ENCODE data around the gene METRN.
A peak's percentile ranks its signal among the peaks of the same experiment; 100 is the strongest.
"Not testable (repeated sequence)": the region's sequence is repeated elsewhere in the genome, so short reads cannot be mapped to it uniquely, and the experiment has no call there.

Gene METRN

DNA sequence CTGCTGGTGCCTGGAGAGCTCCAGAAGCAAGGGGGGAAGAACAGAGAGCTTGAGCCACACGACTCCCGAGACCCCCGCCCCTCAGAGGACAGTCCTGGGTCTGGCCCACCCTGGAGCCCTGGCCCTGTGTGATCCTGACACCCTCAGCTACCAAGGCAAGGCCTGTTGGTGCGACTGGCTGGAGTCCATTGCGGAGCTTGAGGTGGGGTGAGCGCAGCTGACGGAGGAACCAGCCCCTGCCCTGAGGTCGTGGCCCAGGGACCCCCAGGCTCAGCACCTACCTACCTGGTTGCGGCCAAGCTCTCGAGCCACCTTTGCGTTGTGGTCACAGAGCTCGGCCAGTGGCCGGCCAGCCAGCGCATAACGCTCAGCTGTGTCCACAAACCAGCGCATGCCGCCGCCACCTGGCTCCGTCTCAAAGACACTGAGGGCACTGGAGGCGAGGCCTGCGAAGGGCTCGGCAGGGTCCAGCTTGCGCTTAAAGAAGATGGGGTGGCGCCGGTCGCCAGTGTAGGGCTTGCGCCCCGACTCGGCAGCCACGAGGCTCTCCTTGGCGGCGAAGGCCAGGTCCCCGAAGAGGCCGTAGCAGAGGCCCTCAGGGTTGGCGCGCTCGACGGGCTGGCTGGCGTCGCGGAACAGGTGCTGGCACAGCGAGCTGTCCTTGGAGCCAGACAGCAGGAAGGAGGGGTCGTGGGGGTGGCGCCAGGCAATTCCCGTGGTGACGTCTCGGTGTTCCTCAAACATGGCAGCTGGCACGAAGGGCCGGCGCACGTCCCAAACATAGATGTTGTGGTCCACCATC lies 28.3 kb upstream of the METRN start:
- in situ Hi-C loops (cut with HindIII; ENCODE audit: low pct_ligation_motif_present, low pct_unique_long_range_greater_than_20kb, low sequenced_read_pairs), result no loop called here
- DNase-seq, result no peak

DNA sequence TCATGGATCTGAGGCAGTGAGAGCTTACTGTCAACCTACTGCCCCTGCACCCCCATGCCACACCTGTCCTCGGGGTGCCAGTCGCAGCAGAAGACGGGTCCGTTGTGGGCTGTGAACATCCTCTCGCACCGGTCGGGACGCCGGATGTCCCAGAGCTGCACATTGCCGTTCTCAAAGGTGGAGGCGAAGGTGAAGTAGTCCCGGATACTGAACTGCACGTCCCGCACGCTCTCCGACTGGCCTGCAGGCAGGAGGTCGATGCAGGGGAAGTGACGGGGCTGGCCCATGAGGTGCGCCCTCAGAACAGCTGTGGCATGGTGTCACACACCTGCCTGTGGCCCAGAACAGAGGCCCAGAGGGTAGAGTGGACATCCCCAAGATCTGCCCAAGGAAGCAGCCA lies 27.4 kb upstream of the METRN start:
- in situ Hi-C loops (cut with HindIII; ENCODE audit: low pct_ligation_motif_present, low pct_unique_long_range_greater_than_20kb, low sequenced_read_pairs), result no loop called here
- DNase-seq, result no peak

DNA sequence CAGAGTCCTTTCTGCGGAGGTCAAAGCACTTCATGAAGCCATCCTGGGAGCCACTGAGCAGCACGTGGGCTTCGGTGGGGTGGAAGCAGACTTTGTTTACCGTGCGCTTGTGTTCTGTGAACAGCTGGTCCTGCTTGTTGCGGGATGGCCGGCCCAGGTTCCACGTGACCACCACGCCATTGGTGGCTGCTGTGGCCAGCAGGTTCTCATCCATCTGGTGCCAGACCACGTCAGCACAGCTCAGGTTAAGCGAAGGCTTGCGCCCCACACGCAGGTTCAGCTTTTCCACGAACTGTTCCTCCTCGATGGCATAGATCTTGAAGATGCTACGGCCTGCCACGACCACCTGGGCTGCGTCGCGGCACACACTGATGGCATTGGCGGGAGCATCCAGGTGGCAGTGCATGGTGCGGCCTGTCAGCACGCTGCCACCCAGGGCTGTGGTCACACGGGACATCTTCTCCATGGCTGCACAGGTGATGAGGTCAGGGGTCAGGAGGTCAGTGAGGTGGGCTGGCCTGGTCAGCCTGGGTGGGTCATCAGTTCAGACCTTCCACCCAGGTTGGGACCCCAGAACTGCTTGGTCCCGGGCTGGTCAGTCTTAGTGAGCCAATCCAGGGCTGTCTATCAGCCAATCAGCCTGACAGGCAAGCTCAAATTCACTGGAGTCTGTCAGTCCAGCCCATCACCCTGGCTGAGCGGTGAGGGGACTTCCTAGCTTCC lies 25.6 kb upstream of the METRN start:
- in situ Hi-C loops (cut with HindIII; ENCODE audit: low pct_ligation_motif_present, low pct_unique_long_range_greater_than_20kb, low sequenced_read_pairs), result no loop called here
- no peak for DNase-seq

DNA sequence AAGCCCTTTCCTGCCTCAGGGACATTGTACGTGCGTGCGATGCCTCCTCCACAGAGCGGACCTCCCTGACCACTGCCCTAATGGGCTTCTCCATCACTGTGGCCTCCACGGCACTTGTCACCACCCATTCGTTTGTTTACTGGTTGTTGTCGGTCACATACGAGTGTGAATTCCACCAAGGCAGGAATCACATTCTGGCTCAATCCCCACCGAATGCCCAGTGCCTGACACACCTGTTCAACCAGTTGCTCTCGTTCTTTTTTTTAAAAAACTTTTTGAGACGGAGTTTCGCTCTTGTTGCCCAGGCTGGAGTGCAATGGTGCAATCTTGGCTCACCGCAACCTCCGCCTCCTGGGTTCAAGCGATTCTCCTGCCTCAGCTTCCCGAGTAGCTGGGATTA lies 23.7 kb upstream of the METRN start:
- in situ Hi-C loops (cut with HindIII; ENCODE audit: low pct_ligation_motif_present, low pct_unique_long_range_greater_than_20kb, low sequenced_read_pairs); DNase-seq: not testable (repeated sequence)

DNA sequence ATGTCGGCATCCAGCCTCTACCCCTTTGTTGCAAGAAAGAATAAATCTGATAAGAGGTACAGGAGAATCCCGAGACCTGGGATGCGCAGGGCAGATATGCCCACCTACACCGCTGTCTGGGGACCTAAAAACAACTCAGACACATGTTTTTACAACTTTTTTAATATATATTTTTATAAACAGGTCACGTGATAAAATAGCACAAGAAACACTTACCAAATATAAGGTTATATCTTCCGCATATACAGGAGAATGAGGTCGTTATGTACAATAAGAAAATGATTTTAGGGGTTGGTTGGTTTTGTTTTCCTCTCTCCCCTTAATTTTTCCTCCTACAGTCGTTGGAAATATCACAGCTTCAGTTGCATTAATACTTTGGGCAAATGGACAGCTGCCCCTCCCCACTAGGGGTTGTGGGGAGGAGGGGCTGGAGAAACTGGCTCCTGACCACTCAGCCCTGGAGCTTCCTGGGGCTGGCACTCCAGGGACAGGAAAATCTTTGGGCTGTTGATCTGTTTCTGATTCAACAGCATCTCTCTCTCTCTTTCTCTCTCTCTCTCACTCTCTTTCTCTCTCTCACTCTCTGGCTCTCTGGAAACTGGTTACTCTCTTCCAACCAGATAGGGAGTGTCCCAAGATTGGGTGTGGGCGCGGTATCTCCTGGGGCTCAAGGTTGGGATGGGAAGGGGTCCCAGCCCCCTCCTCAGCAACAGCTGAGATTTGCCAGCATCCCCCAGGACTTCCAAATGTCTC lies 22.4 kb upstream of the METRN start:
- no peak for DNase-seq
- in situ Hi-C loops (cut with HindIII; ENCODE audit: low pct_ligation_motif_present, low pct_unique_long_range_greater_than_20kb, low sequenced_read_pairs), result no loop called here

DNA sequence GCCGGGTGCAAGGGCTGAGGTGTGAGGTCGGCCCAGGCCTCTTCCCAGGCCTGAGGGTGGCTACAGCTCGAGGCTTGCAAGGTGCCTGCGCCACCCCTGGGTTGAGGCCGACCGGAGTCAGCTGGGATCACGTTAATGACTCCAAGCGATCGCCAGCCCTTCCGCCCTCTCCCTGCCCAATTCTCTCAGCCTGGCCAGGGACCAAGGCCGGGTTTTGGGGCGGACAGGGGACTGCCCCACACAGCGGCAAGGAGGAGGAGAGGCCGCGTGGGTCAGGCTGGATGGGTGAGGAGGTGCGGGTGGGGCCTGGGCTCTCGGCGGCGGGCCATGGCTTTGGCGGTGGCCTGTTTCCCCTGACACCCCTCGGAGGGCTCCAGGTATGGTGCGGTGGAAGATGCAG lies 21.6 kb upstream of the METRN start:
- no peak for DNase-seq
- in situ Hi-C loops (cut with HindIII; ENCODE audit: low pct_ligation_motif_present, low pct_unique_long_range_greater_than_20kb, low sequenced_read_pairs), result no loop called here

DNA sequence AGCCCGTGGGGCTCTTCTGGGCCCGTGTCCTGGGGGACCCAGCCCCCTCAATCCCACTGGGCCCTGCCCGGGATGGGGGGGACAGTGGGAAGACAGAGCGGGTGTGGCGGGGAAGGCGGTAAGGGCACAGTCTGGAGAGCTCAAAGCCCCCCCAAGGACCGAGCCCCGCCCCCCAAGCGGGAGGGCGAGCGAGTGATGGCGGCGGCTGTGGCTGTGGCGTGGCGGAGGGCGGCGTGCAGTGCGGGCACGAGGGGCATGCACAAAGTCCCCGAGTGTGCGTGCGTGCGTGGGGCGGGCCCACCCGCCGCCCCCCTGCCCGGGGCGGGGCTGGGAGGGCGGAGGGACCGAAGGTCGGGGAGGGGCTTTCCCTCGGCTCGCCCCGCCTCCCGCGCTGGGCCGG lies 21.2 kb upstream of the METRN start:
- in situ Hi-C loops (cut with HindIII; ENCODE audit: low pct_ligation_motif_present, low pct_unique_long_range_greater_than_20kb, low sequenced_read_pairs), result no loop called here
- no peak for DNase-seq

DNA sequence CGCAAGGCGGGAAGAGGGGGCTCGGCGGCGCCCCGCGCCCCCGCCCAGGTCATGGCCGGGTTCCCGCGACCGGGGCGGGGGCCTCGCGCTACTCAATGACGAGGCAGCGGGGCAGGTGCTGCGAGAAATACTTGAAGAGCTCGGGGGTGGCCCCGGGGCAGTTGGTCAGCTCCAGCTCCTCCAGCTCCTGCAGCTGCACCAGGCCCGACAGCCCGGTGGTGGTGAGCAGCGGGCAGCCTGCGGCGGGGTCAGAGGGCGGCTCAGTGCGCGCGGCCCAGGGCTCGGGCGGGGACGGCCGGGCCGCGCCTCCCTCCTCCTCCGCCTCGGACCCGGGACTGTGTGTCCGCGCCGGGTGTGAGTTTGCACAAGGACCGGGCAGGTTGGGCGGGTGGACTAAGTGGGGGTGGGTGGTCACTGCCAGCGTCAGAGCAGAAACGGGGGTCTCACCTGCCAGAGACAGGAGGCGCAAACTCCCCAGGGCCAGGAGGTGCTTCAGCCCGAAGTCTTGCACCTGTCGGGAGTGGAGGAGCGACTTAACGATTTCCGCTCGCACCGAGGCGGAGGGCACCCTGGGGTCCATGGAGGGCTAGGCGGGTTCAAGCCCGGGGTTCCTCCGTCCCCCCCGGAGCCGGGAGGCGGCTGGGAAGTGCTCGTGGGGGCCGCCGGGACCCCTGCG lies 20.6 kb upstream of the METRN start:
- DNase-seq, result no peak
- in situ Hi-C loops (cut with HindIII; ENCODE audit: low pct_ligation_motif_present, low pct_unique_long_range_greater_than_20kb, low sequenced_read_pairs), result no loop called here

DNA sequence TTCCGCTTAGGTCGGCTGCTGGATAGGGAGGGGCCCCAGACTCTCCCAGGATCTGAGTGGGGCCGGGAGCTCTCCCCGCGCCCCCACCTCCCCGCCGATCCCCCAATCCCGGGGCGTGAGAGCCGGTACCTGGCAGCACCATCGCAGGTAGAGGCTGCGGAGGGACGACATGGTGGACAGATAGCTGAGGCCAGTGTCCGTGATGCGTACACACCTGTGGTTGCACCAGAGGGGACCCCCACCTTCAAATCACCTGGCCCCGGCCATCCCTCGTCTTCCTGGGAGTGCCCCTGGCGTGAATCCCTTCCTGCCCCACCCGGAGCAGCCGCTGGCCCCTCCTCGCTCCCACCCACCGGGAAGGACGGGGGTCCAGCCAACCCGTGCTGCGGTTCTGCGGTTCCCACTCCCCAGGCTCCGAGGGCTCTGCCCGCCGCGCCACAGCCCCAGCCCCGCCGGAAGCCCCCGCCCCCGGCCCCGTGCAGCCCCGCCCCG lies 20.0 kb upstream of the METRN start:
- in situ Hi-C loops (cut with HindIII; ENCODE audit: low pct_ligation_motif_present, low pct_unique_long_range_greater_than_20kb, low sequenced_read_pairs), result no loop called here
- no peak for DNase-seq

DNA sequence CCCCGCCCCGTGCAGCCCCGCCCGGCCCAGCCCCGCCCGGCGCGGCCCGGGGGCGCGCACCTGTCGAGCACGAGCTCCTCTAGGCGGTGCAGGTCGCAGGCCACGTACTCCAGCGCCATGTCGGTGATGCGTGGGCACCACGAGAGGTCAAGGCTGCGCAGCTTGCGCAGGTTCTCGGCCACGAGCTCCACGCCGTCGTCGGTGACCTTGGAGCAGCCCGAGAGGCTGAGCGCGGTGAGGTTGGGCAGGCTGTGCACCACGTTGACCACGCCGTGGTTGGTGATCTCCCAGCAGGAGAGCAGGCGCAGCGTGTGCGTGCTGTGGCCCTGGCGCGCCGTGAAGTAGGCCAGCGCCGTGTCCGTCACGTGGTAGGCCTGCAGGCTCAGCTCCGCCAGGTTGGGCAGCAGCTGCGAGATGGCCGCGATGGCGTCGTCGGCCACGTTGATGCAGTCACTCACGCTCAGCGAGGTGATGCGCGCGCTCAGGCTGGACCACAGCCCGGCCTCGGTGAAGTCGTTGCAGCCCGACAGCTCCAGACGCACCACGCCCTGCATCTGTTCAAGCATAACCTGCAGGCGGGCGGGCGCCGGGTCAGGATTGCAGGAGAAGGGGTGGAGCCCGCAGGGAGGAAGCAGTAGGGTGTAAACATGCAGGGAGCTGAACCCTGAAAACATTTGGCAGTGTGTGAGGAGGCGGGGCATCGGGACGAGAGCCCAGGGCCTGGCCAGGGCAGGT lies 19.4 kb upstream of the METRN start:
- in situ Hi-C loops (cut with HindIII; ENCODE audit: low pct_ligation_motif_present, low pct_unique_long_range_greater_than_20kb, low sequenced_read_pairs), result no loop called here

DNA sequence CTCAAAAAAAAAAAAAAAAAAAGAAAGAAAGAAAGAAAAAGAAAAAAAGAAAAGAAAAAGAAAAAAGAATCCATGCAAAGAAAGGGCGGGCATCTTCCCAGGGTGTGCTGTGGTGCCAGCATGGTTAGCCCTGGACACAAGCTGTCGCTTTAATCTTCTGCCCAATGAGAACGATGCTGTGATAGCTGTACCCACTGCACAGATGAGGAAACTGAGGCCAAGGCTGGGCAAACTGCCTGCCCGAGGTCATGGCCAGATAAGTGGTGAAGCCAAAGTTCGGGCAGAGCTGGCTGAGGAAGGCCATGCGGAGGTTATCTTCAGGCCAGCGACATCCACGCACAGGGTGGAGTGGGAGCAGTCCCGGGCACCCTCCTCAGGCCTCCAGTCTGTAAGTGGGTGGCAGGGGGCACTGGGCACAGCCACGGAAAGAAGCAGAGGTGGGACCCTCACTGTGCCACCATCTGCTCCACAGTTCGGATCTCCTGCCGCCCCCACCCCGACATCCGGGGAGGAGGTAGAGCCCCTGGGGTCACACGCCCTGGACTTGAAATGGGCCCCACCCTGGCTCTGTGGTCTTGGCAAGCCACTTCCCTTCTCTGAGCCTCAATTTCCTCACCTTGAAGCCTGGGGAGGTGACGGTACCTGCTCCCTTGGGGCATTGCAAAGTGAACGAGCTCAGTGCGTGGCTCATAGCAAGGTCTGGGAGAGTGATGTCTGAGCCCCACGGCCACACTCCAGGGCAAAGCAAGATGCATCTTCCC lies 15.8 kb upstream of the METRN start:
- in situ Hi-C loops (cut with HindIII; ENCODE audit: low pct_ligation_motif_present, low pct_unique_long_range_greater_than_20kb, low sequenced_read_pairs), result no loop called here
- DNase-seq, result no peak

More for the DNA sequence above, 19.4 kb upstream of the METRN start:
- DNase-seq, result peak; percentile 86

DNA sequence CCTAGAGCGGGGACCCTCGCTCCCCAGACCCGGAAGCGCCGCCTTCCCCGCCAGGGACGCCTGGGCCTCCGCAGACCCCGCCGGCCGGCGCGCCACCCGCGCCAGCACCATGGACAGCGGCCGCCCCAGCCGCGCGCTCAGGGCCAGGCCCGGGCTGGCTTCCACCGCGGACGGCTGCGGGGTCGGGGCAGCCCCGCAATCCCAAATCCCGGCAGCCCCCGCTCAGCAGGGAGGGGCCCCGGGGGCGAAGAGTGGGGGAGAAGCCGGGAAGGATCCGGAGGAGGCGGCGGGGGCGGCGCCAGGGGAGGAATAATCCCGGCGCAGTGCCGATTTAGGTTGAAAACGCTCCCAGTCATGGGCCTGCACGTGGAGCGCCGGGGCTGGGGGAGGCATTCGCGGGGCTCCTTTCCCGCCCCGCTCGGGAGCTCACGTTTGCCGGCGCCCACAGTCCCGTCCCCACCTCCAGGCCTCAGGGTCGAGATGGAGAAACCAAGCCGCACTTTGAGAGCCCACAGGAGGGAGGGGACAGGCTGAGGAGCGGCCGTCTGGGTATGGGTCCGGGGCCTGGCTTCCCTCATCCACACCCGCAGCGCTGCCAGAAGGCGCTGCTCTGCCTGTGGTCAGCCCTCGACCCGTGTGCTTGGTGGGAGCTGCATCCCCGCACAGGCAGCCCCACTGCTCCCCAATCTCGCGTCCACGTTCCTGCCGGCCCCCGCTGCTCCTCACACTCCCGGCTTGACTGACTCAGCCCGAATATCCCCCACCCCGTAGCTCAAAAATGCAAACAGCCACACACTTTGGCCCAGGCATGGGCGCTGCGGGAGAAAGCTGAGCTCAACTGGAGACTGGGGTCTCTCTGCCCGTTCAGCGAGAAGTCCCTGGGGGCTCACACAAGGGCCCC lies 14.0 kb upstream of the METRN start:
- DNase-seq, result peak; percentile 52
- in situ Hi-C loops (cut with HindIII; ENCODE audit: low pct_ligation_motif_present, low pct_unique_long_range_greater_than_20kb, low sequenced_read_pairs), result no loop called here

DNA sequence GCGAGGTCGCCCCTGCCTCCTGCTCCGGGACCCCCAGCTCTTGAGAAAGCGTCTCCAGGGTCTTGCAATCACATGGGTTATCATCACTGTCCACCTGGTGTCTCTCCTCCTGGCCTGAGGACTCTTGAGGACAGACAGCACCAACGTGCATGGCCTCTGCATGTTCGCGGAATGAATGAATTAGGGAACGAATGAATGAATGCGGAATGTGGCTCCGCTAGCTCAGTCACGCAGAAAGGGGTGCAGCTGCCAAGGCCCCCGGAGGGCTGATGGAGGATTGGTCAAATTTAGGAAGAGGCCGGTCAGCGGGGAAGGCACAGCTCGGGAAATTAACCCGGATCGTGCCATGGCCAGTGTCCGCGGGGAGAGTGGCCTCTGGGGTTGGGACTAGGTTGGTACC lies 12.6 kb upstream of the METRN start:
- DNase-seq, result no peak
- in situ Hi-C loops (cut with HindIII; ENCODE audit: low pct_ligation_motif_present, low pct_unique_long_range_greater_than_20kb, low sequenced_read_pairs), result no loop called here

DNA sequence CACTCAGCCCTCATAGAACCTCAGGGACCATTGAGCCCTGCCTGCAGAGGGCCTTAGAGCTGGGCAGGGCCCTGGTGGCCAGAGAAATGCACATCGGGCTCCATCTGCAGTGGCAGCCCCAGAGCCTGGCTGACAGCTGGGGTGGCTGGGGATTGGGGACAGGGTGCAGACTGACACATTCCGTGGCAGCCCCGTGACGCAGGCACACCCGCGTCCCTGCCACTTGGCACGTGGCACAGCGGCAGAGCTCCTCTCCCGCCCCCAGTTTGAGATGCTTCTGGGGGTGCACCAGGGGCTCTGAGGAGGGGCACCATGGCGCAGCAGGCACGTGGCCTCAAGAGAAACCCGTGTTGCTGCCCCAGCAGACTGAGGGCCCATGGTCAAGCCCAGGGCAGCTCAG lies 11.5 kb upstream of the METRN start:
- in situ Hi-C loops (cut with HindIII; ENCODE audit: low pct_ligation_motif_present, low pct_unique_long_range_greater_than_20kb, low sequenced_read_pairs), result no loop called here
- DNase-seq, result no peak

DNA sequence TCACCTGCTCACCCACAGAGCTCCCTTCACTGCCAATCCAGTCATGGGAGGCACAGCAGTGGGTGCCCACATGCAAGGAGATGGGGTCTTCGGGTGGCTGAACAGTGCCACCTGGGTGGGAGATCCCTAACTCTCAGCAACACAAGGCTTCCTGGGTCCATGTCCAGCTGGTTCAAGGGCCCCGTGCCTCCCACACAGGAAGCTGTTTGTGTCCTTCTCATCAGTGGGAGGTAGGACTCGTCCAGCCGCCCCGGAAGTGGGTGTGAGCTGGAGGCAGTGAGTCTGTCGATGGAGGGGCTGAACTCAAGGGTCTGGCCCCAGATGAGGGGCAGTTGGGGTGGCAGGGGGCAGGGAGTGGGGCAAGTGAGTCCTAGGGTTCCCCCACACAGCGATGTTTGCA lies 10.9 kb upstream of the METRN start:
- in situ Hi-C loops (cut with HindIII; ENCODE audit: low pct_ligation_motif_present, low pct_unique_long_range_greater_than_20kb, low sequenced_read_pairs), result no loop called here
- no peak for DNase-seq

DNA sequence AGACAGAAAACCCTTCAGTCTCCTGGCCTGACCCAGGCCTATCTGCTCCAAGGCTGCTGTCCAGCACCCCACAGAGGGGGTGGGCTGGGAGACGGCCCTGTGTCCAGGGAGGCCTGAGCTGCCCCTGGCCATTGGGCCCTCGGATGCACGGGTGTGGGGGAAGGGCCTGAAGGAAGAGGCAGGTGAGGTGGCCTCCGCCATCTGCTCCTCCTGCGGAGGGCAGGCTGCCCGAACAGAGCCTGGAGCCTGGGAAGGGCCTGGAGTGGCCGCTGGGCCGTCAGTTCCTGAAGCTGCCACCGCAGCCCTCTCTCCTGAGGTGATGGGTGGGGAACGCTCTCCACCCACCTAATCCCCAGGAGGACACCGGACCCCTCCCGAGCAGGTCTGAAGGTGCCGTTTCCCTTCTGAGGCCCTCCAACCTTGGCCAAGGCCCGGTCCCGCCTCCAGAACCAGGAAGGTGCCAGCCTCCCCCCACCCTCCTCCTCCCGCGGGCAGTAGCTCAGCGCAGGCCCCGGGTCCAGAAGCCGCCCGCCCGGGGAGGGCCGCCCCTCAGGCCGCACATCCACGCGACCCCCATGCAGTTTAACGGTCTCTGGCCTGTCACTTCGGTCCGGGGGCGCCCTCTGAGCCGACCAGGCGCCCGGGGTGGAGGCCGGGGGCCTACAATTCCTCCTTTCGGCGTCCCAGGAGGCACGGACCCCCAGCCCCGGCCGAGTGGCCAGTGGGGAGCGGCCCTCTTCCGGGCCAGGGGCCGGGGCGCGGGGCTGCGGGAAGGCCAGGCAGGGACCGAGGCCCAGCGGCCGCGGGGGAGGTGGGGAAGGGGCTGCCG lies 10.2 kb upstream of the METRN start:
- in situ Hi-C loops (cut with HindIII; ENCODE audit: low pct_ligation_motif_present, low pct_unique_long_range_greater_than_20kb, low sequenced_read_pairs), result no loop called here
- no peak for DNase-seq
